ENCODE data around the gene SLC7A6. TPM values are rescaled to one million over a fixed set of nuclear protein-coding genes. Genes with fewer than 3 reads are reported as not detected.

Gene SLC7A6
- polyA plus RNA-seq, 1 donor from 2014 or later = 13.8 TPM

DNA sequence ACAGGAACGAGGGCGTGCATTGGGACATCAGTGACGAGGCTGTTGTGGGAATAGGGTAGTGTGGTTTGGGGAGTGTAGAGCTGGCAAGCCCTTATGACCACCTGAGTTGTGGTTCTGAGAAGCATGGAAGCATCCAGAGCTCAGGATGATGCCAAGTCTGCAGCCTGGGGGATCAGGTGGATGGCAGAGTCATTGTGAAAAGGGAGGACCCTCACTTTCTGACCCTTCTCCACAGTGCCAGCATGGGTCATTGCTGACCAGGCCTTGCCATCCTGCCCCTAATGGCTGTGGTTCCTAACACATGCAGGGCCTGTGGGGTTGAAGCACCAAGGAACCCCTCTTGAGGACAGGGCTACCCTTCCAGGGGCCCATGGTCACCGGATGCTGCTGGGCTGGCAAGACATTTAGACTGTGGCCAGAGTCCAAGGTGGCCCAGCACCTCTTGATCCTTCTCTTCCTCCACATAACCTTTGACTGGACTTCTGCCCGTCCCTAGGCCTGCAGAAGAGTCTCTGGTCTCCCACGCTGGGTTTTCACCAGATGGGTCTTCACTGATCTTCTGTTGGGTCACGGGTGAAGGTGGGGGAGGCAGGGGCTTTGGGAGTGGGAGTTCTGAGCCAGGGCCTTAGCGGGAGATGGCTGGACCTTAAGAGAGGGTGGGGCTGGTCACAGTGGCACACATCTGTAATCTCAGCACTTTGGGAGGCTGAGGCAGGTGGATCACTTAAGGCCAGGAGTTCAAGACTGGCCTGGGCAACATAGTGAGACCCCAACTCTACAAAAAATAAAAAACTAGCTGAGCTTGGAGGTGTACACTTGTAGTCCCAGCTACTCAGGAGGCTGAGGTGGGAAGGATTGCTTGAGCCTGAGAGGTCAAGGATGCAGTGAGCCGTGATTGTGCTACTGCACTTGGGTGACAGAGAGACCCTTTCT lies 21.1 kb upstream of the SLC7A6 start:
- Mint-ChIP-seq H3K27me3 (no peaks in the 10 kb centered on the region), H3K27ac (peak overlapping the region in 1 of 3 donors; percentile 42), H3K9me3 (no peaks in the 10 kb centered on the region), H3K4me1 (peaks cover 0 to 22% (median 18%) of the 10 kb centered on the region in 3 donors), H3K4me3 (peak overlapping the region; percentile 16 to 80 (median 42)), H3K36me3 (no peaks in the 10 kb centered on the region)

DNA sequence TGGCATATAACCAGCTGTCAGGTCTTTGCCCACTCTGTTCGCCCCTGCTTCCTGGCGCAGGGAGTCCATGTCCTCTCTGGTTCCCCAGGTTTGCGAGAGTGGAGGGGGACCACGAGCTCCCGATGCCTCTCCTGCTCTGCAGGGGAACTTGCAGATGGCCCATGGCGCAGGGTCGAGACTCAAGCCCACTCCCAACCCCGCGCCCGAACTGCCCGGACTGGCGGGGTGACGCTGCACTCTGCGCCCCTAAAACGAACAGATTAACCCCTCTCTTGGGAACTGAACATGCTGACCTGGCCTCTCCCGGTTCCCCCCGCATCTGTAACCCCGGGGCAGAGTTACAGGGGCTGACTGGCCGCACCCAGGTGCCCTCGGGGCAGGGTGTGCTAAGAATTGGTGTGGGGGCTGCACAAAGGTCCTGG lies 19.8 kb upstream of the SLC7A6 start:
- H3K27me3 Mint-ChIP-seq = no peaks in the 10 kb centered on the region

DNA sequence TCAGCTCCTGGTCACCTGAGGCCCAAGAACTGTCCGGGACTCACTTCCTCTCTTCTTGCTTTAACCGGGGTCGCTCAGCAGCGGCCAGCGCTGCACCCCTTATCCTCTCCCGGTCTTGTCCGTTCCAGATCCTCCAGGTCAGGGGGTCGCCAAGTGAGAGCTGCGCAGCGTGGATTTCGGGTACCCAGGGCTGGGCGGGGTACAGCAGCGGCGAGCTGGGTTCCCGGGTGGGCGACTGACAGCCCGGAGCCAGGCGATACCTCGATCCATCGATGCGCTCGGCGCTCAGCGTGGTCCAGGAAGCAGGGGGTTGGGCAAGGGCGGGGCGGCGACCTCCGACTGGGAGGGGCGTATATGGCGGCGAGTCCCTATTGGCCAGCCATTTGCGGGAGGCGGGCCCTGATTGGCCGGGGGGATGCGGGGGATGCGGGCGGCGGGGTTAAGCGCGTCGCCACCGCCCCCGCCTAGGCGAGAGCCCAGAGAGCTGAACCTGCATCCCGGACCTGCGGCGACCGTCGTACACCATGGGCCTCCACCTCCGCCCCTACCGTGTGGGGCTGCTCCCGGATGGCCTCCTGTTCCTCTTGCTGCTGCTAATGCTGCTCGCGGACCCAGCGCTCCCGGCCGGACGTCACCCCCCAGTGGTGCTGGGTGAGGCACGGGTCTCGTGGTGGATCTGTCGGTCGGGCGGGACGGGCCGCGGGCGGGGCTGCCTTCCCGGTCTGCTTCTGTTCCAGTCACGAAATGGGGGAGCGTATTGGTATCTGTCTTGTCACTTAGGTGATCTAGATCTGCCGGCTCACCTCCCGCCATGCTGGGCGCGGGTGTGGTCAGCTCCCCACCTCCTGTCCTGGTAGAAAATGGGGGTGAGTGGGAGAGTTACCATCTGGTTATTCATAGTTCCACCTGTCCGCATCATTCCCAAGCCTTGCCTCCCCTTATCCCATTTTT lies 19.1 kb upstream of the SLC7A6 start, which contains the start of gene PLA2G15:
Gene PLA2G15 (plus strand): TSS at position 471 of the 951 bp plus-strand sequence. CDS start 54 bp downstream, at position 525.
- Mint-ChIP-seq H3K4me3 (peak within 1 kb of the TSS; percentile 95 to 99 (median 98)), H3K36me3 (no peaks in the 10 kb centered on the region), H3K9me3 (no peaks in the 10 kb centered on the region), H3K27me3 (no peaks in the 10 kb centered on the region), H3K27ac (peak within 1 kb of the TSS; percentile 6 to 93 (median 59)), H3K4me1 (peaks cover 0 to 16% (median 14%) of the 10 kb centered on the region in 3 donors)

More for the DNA sequence above, 19.8 kb upstream of the SLC7A6 start:
- Mint-ChIP-seq H3K27ac (peak overlapping the region; percentile 6 to 93 (median 59)), H3K4me1 (peaks cover 0 to 18% (median 14%) of the 10 kb centered on the region in 3 donors), H3K9me3 (no peaks in the 10 kb centered on the region), H3K36me3 (no peaks in the 10 kb centered on the region), H3K4me3 (peak overlapping the region; percentile 95 to 99 (median 98))

DNA sequence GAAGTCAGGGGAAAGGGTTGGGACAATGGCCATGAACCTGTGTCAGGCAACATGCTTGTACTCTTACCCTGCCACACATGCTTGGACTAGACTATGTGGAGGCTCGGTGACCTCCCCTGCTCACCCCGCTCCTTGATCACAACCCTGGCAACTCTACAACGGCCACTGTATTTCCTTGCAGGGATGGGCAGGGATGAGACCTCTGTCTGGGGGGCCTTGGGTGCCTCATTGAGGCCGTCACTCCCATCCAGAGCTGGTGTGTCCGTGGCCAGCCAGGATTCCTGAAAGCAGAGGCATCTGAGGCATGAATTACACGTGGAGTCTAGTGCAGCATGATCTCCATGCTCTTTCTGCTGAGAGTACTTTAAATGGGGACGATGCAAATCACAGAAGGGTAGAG lies 18.2 kb upstream of the SLC7A6 start:
- Mint-ChIP-seq H3K4me1 (peaks cover 0 to 16% (median 14%) of the 10 kb centered on the region in 3 donors), H3K27ac (no peak overlapping the region)

DNA sequence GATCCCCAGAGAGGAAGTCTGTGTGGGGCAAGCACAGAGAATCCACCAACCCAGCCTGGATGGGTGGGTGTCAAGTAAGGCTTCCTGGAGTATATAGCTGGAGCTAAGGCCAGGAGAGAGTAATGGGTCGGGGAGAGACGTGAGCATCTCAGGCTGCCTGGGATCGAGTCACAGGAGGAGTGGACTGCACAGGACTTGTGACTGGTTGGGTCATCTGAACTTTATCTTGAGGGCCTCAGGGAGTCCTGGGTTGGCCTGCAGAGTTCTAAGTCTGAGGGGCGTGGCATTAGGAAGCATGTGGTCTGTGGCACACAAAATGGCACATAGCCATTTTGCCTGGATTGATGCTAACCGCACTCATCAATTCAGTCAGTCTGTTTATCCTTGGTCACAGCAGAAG lies 17.7 kb upstream of the SLC7A6 start:
- Mint-ChIP-seq H3K4me3 (peak overlapping the region; percentile 60 to 99 (median 96)), H3K36me3 (no peaks in the 10 kb centered on the region), H3K27me3 (no peaks in the 10 kb centered on the region), H3K27ac (no peak overlapping the region), H3K4me1 (peaks cover 0 to 16% (median 14%) of the 10 kb centered on the region in 3 donors), H3K9me3 (no peaks in the 10 kb centered on the region)

More for the DNA sequence above, 18.2 kb upstream of the SLC7A6 start:
- H3K27me3 Mint-ChIP-seq = no peaks in the 10 kb centered on the region
- H3K4me3 Mint-ChIP-seq = peak overlapping the region; percentile 95 to 99 (median 98)
- H3K9me3 Mint-ChIP-seq = no peaks in the 10 kb centered on the region
- H3K36me3 Mint-ChIP-seq = no peaks in the 10 kb centered on the region

DNA sequence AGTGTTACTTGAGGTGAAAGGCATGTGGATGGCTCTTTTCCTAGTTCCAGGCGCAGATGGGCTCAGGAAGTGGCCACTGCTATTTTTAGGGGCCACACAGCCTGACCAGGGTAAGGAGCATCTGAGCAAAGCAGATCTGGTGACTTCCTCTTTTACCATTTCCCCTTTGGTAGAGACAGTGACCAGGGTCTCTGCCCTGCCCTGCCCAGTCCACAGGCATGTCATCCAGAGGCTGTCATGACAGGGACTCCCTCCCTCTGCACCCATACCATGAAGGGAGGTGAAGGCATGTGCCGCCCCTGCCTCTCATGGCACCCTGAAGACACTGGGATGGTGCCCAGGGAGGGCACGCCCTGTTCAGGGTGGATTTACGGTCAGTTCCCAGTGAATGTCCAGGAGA lies 16.9 kb upstream of the SLC7A6 start:
- H3K27ac Mint-ChIP-seq = no peak overlapping the region
- H3K9me3 Mint-ChIP-seq = no peaks in the 10 kb centered on the region
- peak overlapping the region in 2 of 4 donors; percentile 5 to 96 for H3K4me3 Mint-ChIP-seq
- peaks cover 4 to 18% (median 14%) of the 10 kb centered on the region in 3 donors for H3K4me1 Mint-ChIP-seq
- no peaks in the 10 kb centered on the region for H3K27me3 Mint-ChIP-seq
- peaks cover 1% of the 10 kb centered on the region for H3K36me3 Mint-ChIP-seq

DNA sequence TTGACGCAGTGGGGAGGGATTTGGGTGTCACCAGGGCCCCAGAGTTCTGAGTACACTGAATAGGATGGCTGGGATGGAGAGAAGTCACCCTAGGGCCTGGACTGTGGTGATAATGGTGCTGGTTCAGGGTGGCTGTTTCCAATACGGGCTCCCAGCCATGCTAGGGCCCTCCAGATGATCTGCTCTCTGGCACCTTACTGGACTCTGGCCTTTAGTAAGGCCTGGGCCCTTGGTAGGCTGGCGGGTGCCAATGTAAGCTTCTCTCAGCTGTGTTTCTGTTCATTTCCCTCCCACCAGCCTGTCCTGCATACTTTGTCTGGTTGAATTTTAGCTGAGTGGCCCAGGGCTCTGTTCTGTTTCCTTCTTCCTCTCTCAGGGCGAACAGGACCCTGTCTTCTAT lies 16.4 kb upstream of the SLC7A6 start:
- Mint-ChIP-seq H3K27ac (no peak overlapping the region), H3K27me3 (no peaks in the 10 kb centered on the region), H3K4me1 (peaks cover 4 to 18% (median 14%) of the 10 kb centered on the region in 3 donors), H3K9me3 (no peaks in the 10 kb centered on the region), H3K4me3 (peak overlapping the region in 1 of 4 donors; percentile 96), H3K36me3 (peaks cover 2% of the 10 kb centered on the region)

DNA sequence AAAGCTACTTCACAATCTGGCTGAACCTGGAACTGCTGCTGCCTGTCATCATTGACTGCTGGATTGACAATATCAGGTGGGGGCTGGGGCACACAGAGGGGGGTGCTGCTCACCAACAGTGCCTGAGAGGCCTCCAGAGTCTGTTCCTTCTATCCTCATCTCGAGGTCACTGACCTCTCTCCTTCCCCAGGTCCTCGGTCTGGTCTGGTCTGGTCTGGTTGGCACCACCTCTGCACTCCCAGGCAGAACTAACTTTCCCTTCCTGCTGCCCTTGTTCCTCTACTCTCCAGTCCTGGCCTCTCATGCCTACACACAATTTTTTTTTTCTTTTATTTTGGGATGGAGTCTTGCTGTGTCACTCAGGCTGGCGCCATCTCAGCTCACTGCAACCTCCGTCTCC lies 15.0 kb upstream of the SLC7A6 start:
- Mint-ChIP-seq H3K36me3 (peaks cover 4% of the 10 kb centered on the region), H3K4me3 (peak overlapping the region in 1 of 4 donors; percentile 23), H3K4me1 (peaks cover 4 to 18% (median 15%) of the 10 kb centered on the region in 3 donors), H3K27ac (peak overlapping the region in 1 of 3 donors; percentile 35), H3K27me3 (no peaks in the 10 kb centered on the region), H3K9me3 (no peaks in the 10 kb centered on the region)

DNA sequence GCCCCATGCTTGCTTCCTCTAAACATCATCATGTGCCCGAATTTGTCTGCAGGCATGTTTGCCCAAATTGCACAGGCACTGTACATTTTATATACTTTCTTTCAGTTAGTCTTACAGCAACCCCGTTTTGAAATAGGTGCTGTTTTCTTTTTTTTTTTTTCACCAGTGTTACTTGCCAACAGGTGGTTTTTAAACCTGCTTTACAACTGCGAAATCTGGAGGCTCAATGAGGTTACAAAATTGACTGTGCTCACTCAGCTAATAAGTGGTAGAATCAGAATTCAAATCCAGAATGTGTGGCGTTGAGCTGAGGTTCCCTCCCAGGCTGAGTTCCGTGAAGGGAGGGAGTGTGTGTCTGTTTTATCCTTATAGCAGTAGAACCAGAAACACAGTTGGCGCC lies 13.4 kb upstream of the SLC7A6 start:
- Mint-ChIP-seq H3K9me3 (no peaks in the 10 kb centered on the region), H3K4me3 (no peak overlapping the region), H3K4me1 (peaks cover 4 to 11% (median 8%) of the 10 kb centered on the region in 3 donors), H3K27me3 (no peaks in the 10 kb centered on the region), H3K36me3 (peaks cover 4% of the 10 kb centered on the region), H3K27ac (no peak overlapping the region)

DNA sequence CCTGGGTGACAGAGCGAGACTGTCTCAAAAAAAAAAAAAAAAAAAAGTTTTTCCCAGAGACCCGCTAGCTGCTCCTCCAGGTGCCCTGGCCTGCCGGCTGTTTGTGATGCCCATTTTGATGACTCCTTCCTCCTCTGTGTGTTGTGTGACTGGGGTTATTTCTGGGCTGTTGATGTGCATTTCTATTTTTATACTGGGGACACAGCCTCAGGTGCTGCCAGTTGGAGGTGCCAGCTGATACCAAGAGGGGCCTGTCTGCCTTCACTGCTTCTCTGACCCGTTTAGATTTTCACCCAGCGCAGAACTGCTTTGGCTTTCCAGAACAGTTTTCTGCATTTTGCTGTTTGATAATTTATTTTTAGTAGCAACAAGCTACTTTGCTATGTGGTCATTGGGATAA lies 12.5 kb upstream of the SLC7A6 start:
- Mint-ChIP-seq H3K4me3 (peak overlapping the region in 1 of 4 donors; percentile 71), H3K36me3 (peaks cover 4% of the 10 kb centered on the region), H3K4me1 (peaks cover 2 to 6% (median 4%) of the 10 kb centered on the region in 3 donors), H3K27me3 (no peaks in the 10 kb centered on the region), H3K9me3 (no peaks in the 10 kb centered on the region), H3K27ac (no peak overlapping the region)

DNA sequence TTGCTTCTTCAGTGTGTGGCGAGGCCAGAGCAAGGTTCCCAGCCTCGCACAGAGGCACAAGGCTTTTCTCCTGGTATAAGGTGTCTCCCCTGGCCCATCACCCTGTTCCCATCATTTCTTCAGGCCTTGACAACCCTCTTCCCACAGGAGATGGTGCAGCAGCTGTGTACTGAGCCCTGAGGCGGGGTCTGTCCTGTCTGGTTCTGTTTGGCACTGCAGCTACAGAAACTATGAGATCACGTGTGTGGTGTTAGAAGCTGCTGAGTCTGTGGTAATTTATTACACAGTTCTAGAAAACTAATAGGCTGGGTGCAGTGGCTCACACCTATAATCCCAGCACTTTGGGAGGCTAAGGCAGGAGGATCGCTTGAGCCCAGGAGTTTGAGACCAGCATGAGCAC lies 11.9 kb upstream of the SLC7A6 start:
- H3K9me3 Mint-ChIP-seq = no peaks in the 10 kb centered on the region
- H3K4me3 Mint-ChIP-seq = peak overlapping the region in 1 of 4 donors; percentile 71
- peaks cover 5 to 8% (median 7%) of the 10 kb centered on the region in 3 donors for H3K4me1 Mint-ChIP-seq
- H3K27ac Mint-ChIP-seq = no peak overlapping the region
- H3K36me3 Mint-ChIP-seq = peaks cover 4% of the 10 kb centered on the region
- no peaks in the 10 kb centered on the region for H3K27me3 Mint-ChIP-seq

DNA sequence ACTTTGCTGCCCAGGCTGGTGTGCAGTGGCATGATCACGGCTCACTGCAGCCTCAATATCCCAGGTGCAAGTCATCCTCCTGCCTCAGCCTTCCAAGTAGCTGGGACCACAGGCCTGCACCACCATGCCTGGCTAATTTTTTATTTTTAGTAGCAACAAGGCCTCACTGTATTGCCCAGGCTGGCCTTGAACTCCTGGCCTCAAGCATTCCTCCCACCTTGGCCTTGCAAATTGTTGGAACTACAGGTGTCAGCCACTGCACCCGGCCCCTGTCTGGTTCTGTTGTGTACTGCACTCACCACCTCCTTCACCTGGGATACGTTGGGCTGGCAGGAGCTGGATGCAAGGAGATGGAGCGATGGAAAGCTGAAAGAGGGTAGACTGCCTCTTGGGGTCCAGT lies 10.6 kb upstream of the SLC7A6 start:
- Mint-ChIP-seq H3K4me3 (no peak overlapping the region), H3K4me1 (peaks cover 10 to 16% (median 13%) of the 10 kb centered on the region in 3 donors), H3K27ac (no peak overlapping the region), H3K9me3 (no peaks in the 10 kb centered on the region), H3K36me3 (peaks cover 4% of the 10 kb centered on the region), H3K27me3 (no peaks in the 10 kb centered on the region)

DNA sequence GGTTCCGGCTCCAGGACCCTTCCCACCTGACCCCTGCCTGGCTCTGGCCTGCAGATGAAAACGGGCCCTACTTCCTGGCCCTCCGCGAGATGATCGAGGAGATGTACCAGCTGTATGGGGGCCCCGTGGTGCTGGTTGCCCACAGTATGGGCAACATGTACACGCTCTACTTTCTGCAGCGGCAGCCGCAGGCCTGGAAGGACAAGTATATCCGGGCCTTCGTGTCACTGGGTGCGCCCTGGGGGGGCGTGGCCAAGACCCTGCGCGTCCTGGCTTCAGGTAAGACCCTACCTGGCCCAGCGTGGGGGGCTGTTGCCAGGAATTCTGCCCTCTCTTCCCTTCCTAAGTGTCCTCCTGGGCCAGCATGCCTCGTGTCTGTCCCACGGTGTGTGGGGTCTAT lies 8.6 kb upstream of the SLC7A6 start:
- H3K27ac Mint-ChIP-seq = no peak overlapping the region
- peaks cover 10 to 17% (median 13%) of the 10 kb centered on the region in 3 donors for H3K4me1 Mint-ChIP-seq
- no peaks in the 10 kb centered on the region for H3K9me3 Mint-ChIP-seq
- peaks cover 6% of the 10 kb centered on the region for H3K36me3 Mint-ChIP-seq
- no peaks in the 10 kb centered on the region for H3K27me3 Mint-ChIP-seq
- no peak overlapping the region for H3K4me3 Mint-ChIP-seq

DNA sequence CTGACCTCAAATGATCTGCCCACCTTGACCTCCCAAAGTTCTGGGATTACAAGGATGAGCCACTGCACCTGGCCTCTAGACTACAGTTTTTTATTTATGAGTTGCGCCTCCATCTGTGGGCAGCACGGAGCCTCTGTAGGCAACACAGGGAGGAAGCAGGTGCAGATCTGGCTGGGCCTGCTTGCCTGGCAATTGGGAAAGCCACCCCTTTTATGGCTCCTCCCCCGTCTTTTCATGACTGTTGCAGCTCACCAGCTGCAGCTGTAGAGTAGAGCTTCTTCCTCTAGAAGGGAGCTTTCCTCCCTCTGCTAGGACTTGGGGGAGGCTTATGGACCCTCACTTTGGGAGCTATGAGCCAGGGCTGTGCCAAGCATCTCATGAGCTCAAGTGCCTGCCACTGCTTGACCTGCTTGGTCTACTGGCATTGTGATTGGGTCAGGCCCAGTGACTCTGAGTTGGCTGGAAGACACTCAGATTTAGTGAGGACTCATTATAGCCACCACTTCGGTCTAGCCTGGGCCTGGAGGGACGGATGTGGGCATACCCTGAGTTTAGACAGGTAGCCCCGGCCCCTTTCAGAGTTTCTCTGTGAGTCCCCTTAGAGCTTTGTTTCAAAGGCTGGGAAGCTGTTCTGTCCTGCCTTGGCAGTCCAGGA lies 6.9 kb upstream of the SLC7A6 start:
- Mint-ChIP-seq H3K27me3 (no peaks in the 10 kb centered on the region), H3K27ac (peak overlapping the region; percentile 16 to 89 (median 47)), H3K4me3 (peak overlapping the region in 3 of 4 donors; percentile 41 to 56 (median 51)), H3K4me1 (peaks cover 12 to 21% (median 15%) of the 10 kb centered on the region in 3 donors), H3K36me3 (peaks cover 5% of the 10 kb centered on the region), H3K9me3 (no peaks in the 10 kb centered on the region)
